Right lobe of liver (tissue), 4 donors: Measurements from ENCODE around the gene NEURL1.

Experiments
- POLR2A ChIP-seq: fragments of 450-650 bp; IDR thresholded peaks from one replicate; pipeline ENCODE4 v1.6.1; 2017; ENCODE audit warnings: antibody characterized with exemption, mild to moderate bottlenecking
- TF ChIP-seq, protein P1 (sequence below), 4 donors: fragments of 200-600 bp in 3 of 4; fragments of 450-650 bp in 1 of 4; IDR thresholded peaks; one replicate each; pipeline versions ENCODE4 v1.5.1 to v1.8.0; 2016 to 2022; ENCODE audit warnings: antibody characterized with exemption in 4 of 4, mild to moderate bottlenecking in 2 of 4
- donor health status: DM: no; HTN: no; CAD: no.
- donor health status: DM: no; HTN: no; CAD: no.
- donor health status: DM: no; HTN: yes; CAD: no.

- TF ChIP-seq, protein P1, sequence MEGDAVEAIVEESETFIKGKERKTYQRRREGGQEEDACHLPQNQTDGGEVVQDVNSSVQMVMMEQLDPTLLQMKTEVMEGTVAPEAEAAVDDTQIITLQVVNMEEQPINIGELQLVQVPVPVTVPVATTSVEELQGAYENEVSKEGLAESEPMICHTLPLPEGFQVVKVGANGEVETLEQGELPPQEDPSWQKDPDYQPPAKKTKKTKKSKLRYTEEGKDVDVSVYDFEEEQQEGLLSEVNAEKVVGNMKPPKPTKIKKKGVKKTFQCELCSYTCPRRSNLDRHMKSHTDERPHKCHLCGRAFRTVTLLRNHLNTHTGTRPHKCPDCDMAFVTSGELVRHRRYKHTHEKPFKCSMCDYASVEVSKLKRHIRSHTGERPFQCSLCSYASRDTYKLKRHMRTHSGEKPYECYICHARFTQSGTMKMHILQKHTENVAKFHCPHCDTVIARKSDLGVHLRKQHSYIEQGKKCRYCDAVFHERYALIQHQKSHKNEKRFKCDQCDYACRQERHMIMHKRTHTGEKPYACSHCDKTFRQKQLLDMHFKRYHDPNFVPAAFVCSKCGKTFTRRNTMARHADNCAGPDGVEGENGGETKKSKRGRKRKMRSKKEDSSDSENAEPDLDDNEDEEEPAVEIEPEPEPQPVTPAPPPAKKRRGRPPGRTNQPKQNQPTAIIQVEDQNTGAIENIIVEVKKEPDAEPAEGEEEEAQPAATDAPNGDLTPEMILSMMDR (IDR thresholded peaks at IDR 0.05): no peak
- no peak for TF ChIP-seq POLR2A
Observed at GRCh38 chr10:103558911-103559310, 65.4 kb downstream of the NEURL1 start.
